ENCODE measurements around the gene NSMCE1. TPM values are rescaled to one million over a fixed set of nuclear protein-coding genes. Genes with fewer than 3 reads are reported as not detected.

NSMCE1 gene
- total RNA-seq, 2 experiments from 2014 or later: 31.9 to 33.9 TPM

DNA sequence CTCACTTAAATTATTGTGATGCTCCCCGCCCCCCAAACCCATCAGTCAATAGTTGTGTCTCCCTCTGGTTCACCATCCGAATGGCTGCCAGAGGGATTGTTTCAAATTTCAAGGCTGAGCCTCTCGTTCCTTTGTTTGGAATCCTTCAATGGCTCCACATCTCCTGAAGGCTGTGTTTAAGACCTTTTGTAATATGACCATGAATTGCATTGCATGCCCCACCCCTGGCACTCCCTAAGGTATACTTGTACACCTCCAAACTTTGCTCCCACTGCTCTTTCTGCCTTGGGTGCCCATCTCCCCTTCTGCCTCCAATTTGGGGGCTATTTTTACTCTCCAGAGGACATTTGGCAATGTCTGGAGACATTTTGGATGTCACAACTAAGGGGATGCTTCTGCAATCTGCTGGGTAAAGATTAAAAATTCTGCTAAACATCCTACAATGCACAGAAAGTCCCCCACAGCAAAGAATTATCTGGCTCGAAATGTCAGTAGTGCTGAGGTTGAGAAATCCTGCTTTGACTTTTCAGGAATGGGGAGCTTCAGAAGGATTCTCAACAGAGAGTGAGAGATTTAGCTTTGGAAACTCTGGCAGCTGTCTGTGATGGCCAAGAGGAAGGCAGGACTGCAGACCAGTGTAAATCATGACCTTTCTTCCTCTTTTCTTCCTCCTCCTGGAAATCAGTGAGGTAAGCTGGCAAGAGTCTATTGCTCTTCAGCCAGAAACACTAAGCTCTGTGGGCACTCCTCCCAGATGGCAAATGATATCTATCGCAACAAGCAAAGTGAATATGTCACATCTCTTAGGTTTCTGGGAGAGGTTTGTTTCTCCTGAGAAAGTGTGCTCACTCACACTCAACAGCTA, 36.5 kb upstream of the NSMCE1 start:
- H3K4me3 ChIP-seq (ENCODE audit: low read length): no peak overlapping the region
- Mint-ChIP-seq H3K4me3 (no peak overlapping the region), H3K36me3 (ENCODE audit: low read depth) (no peaks in the 10 kb centered on the region), H3K4me1 (ENCODE audit: low read depth) (no peaks in the 10 kb centered on the region), H3K27ac (no peak overlapping the region), H3K9me3 (no peaks in the 10 kb centered on the region), H3K27me3 (no peaks in the 10 kb centered on the region)
- DNase-seq: no peak
- H3K36me3 ChIP-seq (ENCODE audit: insufficient read depth, low read length): no peaks in the 10 kb centered on the region
- no peaks in the 10 kb centered on the region for H3K27me3 ChIP-seq (ENCODE audit: control insufficient read depth in 1 of 2, insufficient read depth in 2 of 2, low read length in 2 of 2)
- ChIA-PET CTCF (no interaction called here), POLR2A (interaction anchor here (0.6 to 1.0 kb wide), 2 partner anchors 19 to 70 kb away, joined by 3 read pairs; no protein-coding TSS in a partner anchor)
- no peak overlapping the region for H3K27ac ChIP-seq (ENCODE audit: low read depth in 1 of 2, low read length in 2 of 2)
- TF ChIP-seq, protein P1, sequence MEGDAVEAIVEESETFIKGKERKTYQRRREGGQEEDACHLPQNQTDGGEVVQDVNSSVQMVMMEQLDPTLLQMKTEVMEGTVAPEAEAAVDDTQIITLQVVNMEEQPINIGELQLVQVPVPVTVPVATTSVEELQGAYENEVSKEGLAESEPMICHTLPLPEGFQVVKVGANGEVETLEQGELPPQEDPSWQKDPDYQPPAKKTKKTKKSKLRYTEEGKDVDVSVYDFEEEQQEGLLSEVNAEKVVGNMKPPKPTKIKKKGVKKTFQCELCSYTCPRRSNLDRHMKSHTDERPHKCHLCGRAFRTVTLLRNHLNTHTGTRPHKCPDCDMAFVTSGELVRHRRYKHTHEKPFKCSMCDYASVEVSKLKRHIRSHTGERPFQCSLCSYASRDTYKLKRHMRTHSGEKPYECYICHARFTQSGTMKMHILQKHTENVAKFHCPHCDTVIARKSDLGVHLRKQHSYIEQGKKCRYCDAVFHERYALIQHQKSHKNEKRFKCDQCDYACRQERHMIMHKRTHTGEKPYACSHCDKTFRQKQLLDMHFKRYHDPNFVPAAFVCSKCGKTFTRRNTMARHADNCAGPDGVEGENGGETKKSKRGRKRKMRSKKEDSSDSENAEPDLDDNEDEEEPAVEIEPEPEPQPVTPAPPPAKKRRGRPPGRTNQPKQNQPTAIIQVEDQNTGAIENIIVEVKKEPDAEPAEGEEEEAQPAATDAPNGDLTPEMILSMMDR (IDR thresholded peaks at IDR 0.05): no peak
- no peaks in the 10 kb centered on the region for H3K4me1 ChIP-seq (ENCODE audit: insufficient read depth, low read length)
- intact Hi-C loops (cut with DNase I, micrococcal nuclease): no loop called here
- H3K9me3 ChIP-seq (ENCODE audit: control insufficient read depth in 1 of 2, insufficient read depth in 1 of 2, low read length in 2 of 2): no peaks in the 10 kb centered on the region
- no peak for ATAC-seq (ENCODE audit: poor library complexity)

DNA sequence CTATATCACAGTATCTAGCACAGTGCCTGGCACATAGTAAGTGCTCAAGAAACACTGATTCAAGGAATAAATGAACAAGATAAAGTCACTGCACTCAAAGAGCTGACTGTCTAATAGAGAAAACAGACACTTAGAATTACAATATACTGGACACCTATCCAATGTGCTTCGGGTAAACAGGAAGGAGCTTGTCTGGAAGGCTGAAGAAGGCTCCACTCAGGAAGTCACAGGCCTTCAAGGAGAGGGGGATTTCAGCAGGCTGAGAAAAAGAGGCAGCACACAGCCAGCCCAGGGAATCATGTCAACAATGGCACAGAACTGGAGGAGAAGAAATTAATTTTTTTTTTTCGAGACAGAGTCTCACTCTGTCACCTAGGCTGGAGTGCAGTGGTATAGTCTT, 35.5 kb upstream of the NSMCE1 start:
- no peak overlapping the region for H3K27ac ChIP-seq (ENCODE audit: low read depth in 1 of 2, low read length in 2 of 2)
- H3K4me1 ChIP-seq (ENCODE audit: insufficient read depth, low read length): no peaks in the 10 kb centered on the region
- intact Hi-C loops (cut with DNase I, micrococcal nuclease): no loop called here
- H3K36me3 Mint-ChIP-seq (ENCODE audit: low read depth): no peaks in the 10 kb centered on the region
- H3K9me3 Mint-ChIP-seq: no peaks in the 10 kb centered on the region
- H3K4me1 Mint-ChIP-seq (ENCODE audit: low read depth): no peaks in the 10 kb centered on the region
- no peak overlapping the region for H3K4me3 ChIP-seq (ENCODE audit: low read length)
- ATAC-seq (ENCODE audit: poor library complexity): no peak
- no peak overlapping the region for H3K4me3 Mint-ChIP-seq
- no peaks in the 10 kb centered on the region for H3K27me3 Mint-ChIP-seq
- H3K9me3 ChIP-seq (ENCODE audit: control insufficient read depth in 1 of 2, insufficient read depth in 1 of 2, low read length in 2 of 2): no peaks in the 10 kb centered on the region
- no peak overlapping the region for H3K27ac Mint-ChIP-seq
- no peaks in the 10 kb centered on the region for H3K36me3 ChIP-seq (ENCODE audit: insufficient read depth, low read length)
- no peak for DNase-seq
- ChIA-PET CTCF (no interaction called here), POLR2A (interaction anchor here (1.6 kb wide), 1 partner anchor 15 kb away, joined by 3 read pairs; no protein-coding TSS in a partner anchor)
- TF ChIP-seq, protein P1 (IDR thresholded peaks at IDR 0.05): no peak
- H3K27me3 ChIP-seq (ENCODE audit: control insufficient read depth in 1 of 2, insufficient read depth in 2 of 2, low read length in 2 of 2): no peaks in the 10 kb centered on the region

DNA sequence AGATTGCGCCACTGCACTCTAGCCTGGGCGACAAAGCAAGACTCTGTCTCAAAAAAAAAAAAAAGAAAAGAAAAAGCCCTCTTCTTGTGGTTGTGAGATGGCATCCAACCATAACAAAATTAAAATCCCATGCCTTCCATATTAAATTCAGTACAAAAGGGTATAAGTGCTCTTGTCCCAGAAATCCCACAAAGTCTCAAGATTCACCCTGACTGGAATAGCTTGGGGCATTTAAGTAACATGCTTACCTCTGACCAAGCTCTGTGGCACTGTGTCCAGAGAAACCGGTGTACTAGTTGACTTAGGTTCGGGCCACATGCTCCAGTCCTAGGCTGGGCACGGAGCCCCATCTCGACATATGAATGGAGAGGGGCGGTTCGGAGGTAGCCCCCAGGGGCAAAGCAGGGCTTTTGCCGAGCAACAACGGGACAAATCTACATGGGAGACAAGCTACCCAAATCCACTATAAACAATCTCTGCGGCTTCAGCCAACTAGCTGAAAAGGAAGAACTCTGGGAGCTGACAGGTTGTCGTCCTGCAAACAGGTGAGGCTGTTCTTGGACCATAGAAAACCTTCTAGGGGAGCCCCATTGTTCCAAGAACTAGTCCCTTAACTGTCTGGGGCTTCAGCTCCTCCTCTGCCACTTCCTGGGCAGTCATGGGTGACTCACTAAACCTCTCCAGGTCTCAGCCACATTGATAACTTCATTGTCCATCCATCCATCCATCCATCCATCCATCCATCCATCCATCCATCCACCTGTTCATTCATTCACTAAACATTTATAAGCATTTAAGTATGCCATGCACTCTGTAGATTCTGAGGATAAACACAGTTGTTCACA, 34.9 kb upstream of the NSMCE1 start:
- TF ChIP-seq, protein P1 (IDR thresholded peaks at IDR 0.05): no peak
- DNase-seq (no peak), ATAC-seq (ENCODE audit: poor library complexity) (no peak)
- intact Hi-C loops (cut with DNase I, micrococcal nuclease): no loop called here
- ChIA-PET CTCF (no interaction called here), POLR2A (interaction anchor here (0.8 to 1.6 kb wide), 3 partner anchors 16 to 147 kb away, joined by 3 read pairs; no protein-coding TSS in a partner anchor)
- H3K36me3 Mint-ChIP-seq (ENCODE audit: low read depth): no peaks in the 10 kb centered on the region
- Histone ChIP-seq H3K27me3 (ENCODE audit: control insufficient read depth in 1 of 2, insufficient read depth in 2 of 2, low read length in 2 of 2) (no peaks in the 10 kb centered on the region), H3K4me3 (ENCODE audit: low read length) (no peak overlapping the region), H3K36me3 (ENCODE audit: insufficient read depth, low read length) (no peaks in the 10 kb centered on the region), H3K4me1 (ENCODE audit: insufficient read depth, low read length) (no peaks in the 10 kb centered on the region), H3K27ac (ENCODE audit: low read depth in 1 of 2, low read length in 2 of 2) (no peak overlapping the region), H3K9me3 (ENCODE audit: control insufficient read depth in 1 of 2, insufficient read depth in 1 of 2, low read length in 2 of 2) (no peaks in the 10 kb centered on the region)
- no peak overlapping the region for H3K4me3 Mint-ChIP-seq
- H3K9me3 Mint-ChIP-seq: no peaks in the 10 kb centered on the region
- no peak overlapping the region for H3K27ac Mint-ChIP-seq
- H3K27me3 Mint-ChIP-seq: no peaks in the 10 kb centered on the region
- peaks cover 2% of the 10 kb centered on the region for H3K4me1 Mint-ChIP-seq (ENCODE audit: low read depth)

Data from CD4-positive, alpha-beta T cell (primary cell).